GM19467 (cell line): ENCODE data around the gene NID2.

Source experiments
- ATAC-seq: cut with Tn5 transposase; IDR thresholded peaks from one replicate; pipeline ENCODE4 v1.9.1; 2021; ENCODE audit warnings: mild to moderate bottlenecking, moderate library complexity; ENCODE audit not compliant: unreplicated experiment

Gene NID2

DNA sequence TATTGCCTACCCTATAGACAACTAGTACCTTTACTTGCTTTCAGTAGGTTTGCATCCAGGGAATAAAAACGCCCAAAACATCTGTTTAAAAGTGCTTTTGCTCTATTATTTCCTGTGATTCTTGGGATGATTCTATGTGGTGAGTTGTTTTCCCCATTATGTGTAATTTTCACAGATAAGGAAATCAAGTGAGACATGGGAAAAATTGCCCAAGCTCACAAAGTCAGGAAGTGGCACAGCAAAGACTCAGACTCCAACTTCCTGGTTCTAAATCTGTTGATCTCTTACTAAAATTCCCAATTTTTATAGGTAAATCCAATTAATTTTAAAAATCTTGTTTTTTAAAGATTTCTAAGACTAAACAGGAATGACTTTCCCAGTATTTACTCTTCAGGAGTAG is 39.0 kb downstream of the NID2 start:
- no peak for ATAC-seq

DNA sequence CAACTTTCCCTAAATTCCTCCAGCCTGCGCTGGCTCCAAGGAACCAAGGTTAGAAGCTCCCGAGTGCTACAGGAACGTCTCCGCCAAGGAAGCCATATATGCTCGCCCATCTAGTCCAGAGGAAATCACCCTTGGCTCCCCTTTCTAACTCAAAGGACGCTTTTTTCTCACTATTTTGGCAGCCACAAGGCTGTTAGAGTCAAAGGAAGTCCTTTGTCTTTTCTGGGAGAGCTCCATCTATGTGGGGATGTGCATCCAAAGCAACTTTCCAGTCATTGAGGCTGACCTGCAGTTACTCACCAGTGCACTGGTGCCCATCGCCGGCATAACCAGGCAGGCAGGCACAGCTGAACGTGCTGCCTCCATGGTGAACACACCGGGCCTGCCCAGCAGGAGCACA is 42.0 kb downstream of the NID2 start:
- no peak for ATAC-seq

DNA sequence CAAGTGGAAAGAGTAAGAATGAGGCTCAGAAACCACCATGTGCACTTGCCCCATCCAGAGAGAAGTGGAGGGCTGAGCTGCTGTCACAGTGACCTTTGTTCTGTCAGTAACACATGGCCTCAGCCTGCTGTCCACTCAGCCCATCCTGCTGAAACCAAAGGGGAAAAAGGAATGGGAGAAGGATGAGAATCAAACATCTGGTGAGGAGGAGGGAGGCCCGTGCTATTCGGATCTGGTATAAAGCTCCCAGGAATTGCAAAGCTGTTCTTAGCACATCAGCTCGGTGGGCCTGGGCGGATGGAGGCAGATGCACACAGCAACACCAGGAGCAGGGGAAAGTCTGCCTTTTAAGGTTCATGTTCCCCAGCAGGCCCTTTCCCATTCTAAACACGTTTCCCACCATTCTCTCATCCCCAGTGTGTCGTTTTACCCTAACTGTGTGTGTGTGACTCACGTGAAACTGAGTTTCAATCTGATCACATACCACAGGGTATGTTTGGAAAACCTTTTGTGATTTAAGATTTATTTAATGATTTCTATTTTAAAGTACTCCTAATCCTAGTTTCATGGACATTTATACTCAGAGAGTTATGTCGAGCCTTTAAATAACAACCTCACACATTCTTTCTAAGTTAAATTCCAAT is 42.7 kb downstream of the NID2 start:
- no peak for ATAC-seq

DNA sequence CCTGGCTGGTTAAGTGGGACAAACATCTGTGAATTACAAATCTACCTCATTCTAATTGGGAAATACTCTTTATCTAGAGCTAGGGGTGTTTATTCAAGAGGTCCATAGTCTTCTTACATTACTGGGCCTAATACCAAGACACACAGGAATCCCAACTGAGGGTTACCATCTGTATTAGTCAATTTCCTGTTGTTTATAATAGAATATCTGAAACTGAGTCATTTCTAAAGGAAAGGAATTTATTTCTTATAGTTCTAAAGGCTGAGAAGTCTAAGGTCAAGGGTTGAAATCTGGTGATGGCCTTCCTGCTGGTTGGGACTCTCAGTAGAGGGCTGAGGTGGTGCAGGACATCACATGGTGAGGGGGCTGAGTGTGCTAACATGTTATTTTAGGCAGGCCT is 43.5 kb downstream of the NID2 start:
- no peak for ATAC-seq

DNA sequence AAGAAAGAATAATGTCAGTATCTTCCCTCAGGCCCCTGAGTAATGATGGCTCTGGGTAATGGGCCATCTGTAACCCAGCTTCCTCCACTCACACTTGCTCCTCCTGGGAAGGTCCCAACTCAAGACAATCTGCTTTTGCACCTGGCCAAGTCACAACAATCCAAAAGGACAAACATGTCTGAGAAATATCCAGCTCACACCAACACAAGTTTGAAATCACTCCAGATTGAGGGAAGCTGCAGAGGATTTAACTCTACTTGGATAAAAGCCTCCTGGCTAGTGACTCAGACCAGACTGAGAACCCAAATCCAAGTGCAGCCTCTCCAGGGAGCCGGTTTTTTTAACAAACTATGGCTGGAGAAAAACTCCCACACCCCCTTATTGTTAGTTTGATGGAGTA is 45.3 kb downstream of the NID2 start:
- no peak for ATAC-seq

DNA sequence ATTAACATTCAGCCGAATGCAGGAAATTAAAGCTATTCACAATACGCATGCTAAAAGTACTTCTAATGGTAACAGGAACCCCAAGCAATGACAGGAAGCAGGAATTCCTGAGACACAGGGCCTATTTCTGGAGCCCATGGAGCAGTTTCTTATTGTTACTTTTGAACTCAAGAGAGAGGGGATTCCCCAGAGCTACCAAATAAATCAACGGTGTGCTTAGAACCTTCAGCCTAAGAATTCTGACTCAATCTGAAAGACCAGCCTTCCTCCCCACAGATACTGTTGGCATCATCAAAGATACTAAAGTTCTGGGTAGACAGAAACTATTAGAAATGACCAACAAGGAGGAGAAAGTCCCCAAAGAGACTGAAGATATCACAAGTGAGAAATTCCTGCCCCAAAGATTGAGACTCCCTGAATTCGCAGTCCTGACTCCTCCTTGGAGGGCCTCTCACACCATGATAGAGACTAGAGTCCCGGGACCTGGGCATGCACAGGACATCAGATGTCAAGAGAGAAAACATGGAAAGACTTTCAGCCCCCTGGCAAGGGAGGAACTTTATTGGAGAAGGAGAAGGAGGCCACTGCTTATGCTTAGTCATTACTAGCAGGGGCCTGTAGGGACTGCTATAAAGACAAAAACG is 46.8 kb downstream of the NID2 start:
- peak; percentile 47 for ATAC-seq

DNA sequence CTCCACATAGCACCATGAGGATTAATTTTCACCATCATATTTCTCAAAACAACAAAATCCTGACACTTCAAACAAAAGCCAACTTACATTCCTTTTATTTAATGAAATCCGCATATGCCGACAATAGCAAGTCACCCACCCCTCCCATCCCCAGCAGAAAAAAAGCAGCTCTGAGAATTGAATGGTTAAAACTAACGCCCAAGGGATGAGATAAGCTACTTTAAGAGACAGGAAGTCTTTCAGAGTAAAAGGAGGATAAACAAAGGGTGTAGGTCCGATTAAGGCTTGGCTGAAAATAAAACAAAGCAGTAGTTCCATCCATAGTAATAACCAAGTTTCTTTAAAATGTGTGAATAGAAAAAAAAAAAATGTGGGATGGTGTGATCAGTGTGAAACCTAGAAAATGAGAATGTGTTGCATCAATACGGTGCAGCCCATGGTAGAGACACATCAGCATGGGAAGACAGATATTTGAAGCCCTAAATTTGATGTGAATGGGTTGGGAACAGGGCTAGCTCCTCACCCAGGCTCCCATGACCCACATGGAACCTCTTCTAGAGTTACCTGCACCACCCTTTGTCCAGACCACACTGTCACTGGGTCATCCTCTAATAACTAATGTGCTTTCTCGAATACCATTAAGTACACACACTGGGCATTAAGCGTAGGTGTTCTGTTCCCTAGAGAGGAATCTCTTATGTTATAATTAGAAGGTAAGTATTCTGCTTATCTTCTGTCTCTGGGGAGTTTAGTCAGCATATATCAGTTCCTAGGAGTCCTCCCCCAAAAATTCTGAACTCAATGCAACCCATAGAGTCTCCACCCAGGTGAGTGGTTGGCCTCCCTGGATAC is 47.8 kb downstream of the NID2 start:
- ATAC-seq, result no peak

DNA sequence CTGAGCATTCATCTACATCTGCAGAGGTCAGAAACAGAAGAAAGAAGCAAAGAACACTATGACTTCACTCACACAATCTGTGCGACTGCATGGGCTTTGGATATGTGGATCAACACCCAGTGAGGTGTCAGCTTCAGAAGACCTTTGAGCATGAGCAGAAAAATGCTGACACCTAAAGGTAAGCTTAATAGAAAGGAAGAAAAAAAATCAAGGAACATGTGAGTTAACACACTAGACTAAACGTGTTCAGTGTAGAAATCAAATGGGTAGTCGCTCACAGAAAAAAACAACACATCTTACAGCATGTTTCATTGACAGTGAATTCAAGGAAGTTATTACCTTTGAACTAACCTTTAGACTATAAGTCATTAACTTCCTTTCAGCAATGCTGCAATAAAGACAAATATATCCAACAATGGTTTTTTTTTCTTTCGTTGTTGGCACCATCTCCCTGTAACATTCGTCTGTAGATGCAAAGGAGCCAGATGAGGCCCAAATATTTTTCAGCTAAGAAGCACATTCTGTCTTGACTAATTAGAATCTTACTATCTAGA is 48.6 kb downstream of the NID2 start:
- no peak for ATAC-seq

DNA sequence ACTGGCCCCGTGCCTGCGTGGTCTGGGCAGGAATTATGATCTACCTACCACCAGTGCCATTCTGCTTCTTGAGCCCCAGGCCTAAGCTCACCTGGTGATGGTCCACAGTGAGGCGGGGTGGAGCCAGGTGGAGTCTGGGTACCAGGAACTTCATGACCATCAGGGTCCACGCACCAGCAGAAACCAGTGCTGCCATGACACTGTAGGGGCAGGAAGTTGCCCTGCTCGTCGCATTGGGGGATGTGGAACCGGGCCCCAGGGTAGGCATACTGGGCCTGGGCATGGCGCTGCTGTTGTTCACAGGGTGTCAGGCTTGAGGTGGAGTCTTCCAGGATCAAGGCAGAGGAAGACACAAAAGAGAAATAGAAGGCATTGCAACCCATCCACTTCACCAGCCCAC is 49.9 kb downstream of the NID2 start:
- ATAC-seq, result no peak

DNA sequence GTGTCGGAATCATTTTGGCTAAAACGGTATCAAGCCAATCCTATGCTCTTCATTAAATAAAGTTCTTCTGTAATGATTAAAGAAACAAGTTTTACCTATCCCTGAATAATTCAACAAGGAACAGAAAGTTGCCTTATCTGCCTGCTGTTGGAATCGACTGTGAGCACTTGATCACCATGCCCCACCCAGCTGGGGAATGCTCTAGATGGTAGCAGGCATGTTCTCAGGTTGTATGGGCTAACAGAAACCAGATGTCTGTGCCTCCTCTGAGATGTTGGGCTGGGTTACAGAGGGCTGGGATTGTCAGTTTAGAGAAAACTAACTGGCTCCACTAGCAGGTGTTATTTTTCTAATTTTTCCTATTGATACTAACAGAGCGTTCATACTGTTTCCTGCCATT is 50.6 kb downstream of the NID2 start:
- ATAC-seq, result no peak

DNA sequence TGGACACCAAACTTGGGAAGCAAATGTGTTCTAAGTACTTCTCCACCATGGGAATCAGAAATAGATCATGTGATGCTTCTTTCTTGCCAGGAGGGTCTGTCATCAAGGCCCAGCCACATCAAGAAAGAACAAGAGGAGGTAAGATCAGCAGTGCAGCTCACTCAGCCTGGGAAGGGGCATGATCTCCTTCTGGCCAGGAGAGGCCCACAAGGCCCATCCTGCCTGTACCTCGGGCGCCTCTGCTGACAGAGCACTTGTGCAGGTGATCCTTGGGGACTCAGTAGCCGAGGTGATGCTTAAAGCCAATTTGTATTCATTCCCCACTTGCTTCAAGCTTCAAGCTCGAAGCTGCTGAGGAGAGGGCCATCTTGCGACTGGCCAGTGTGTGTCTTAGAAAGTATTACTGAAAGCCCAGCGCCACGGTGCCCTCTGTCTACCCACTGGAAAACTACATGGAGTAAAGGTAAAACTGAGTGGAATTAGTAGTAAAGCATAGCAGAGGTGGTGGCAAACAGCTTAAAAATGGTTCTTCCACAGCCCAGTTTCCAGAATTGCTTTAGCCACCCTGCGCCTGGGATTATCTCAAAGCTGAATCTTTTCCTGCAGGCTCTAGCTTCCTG is 53.3 kb downstream of the NID2 start:
- ATAC-seq, result no peak

DNA sequence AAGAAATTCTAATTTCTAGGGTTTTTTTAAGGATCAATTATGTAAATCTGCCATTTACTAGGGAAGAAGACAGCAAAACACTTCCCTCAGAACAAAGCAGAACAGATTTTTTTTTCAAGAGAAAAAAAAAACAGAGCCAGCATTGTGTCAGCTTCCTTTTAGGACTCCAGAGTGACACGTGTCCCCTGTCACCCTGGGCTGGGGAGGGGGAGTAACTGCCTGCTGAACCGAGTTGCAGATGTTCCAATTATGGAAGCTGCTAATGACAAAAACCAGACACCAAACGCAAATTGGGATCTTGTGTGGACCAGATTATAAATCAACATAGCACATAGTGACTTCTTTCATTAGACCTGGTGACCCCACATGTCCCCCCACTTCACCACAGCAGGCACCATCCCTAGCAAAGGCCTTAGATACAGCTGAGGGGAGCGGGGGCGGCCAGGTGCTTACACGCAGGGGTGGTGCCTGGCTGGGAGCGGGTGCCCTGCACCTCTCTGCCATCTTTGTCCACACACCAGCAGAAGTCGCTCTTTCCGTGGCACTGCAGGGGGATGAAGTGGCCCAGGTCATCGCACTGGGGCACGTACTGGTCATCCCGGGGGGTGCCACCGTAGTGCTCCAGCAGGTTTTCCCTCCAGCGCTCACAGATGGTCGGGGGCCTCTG is 54.1 kb downstream of the NID2 start:
- ATAC-seq, result no peak

DNA sequence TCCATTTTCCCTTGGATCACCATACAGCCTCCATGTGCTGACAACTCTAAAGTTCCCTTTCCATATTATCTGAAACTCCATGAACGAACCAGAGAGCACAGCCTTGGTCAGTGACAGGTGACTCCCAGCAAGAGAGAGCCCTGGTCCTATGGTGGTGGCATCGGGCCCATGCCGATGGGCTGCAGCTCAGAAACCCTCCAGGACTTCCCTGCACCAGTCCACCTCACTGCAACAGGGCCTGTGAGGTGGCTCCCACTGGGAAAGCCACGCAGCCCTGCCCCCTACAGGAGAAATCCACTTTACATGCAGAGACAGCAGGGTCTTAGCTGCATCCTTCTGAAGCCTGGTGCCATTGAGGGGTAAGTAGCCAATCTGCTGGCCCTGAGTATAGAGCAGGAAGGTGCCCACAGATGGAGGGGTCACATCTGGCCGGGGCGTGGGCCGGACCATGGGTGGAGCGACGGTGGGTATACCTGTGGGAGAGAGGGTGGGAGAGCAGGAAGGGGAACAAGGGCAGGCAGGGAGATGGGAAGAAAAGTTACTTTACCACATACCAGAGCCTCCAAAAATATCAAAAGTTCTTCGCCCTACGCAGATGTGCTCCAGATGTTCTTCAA is 54.8 kb downstream of the NID2 start:
- no peak for ATAC-seq

DNA sequence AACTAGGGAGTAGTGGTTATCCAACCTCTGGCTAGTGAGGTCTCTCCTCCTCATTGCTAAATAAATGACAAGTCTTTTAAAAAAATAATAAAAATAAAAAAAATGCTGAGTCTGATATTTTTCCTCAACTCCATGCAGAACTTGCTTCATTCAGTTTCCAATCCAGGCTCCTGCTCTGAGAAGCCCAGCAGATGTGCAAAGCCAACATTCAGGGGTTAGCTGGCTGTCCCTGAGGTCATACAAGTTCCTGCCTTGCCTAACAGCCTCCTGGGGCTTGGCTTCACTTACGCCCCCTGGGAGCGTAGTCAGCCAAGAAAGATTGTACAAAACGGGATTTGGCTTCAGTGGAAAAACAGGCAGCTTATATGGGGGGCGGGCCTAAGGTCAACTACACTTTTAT is 56.2 kb downstream of the NID2 start:
- no peak for ATAC-seq

DNA sequence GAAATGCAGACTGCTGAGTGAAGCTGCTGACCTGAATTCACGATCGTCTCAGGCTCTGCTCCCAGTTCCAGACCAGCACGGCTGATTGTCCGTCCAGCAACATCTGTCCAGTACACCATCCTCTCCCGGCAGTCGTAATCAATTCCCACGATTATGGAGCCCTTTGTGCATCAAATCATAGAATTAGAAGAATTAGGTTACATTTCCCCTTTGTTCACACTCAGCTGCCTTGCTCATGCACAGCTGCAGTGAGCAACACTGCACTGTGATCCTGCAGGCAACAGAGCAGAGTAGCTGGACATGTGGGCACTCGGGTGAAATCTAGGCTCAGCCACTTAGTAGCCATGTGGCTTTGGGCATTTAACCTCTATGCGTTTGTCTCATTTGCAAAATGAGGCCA is 57.3 kb downstream of the NID2 start:
- no peak for ATAC-seq

DNA sequence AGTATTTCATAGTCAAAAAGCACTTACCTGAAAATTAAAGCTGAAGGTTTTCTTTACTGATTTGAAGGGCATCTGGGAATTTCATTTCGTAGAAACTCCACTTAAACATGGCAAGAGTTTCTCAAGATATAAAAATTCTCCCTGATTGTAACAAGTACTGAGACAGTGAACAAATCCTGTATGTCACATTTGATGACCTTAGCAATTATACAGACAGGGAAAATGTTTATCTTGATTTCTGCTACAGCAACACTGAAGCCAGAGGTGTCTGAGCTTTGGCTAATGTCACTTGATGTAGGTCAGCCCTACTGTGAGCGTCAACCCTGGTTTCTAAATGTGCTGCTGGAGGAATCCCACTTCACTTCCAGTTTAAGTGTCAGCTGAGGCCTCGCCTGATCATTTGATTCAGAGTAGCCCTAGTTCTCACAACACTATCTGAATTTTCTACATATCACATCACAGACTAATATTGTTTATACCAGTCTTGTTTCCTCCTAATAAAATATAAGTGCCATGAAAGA is 58.6 kb downstream of the NID2 start:
- no peak for ATAC-seq

DNA sequence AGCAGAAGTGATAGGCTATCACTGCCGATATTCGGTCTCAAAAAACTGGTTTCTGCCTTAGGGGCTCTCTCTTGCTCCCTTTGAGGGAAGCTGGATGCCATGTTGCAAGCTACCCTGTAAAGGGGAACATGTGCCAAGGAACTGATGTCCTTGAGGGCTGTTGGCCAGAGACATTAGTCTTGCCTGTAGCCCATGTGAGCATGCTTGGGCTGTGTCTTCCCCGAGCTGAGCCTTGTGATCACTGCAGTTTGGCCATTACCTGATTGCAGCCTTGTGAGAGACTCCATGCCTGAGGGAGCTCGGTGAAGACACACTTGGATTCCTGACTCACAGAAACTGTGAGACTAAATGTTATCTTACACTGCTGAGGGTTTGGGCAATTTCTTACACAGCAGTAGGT is 60.7 kb downstream of the NID2 start:
- no peak for ATAC-seq

DNA sequence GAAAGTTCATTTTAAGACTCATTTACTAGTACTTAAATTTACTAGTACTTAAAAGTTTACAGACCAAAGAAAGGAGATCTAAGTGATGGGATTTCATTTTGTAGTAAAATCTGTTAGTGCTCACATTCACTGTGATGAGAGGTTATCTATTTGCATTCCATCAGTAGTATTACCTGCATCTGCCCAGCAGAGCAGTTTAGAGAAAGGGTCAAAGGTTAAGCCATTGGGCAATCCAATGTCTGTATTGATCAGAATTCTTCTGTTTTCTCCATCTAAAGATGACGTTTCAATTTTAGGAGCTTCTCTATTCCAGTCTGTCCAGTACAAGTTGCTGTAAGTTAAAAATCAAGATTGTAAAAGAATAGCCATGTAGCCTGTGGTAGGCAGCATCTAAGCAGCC is 61.2 kb downstream of the NID2 start:
- ATAC-seq, result no peak

DNA sequence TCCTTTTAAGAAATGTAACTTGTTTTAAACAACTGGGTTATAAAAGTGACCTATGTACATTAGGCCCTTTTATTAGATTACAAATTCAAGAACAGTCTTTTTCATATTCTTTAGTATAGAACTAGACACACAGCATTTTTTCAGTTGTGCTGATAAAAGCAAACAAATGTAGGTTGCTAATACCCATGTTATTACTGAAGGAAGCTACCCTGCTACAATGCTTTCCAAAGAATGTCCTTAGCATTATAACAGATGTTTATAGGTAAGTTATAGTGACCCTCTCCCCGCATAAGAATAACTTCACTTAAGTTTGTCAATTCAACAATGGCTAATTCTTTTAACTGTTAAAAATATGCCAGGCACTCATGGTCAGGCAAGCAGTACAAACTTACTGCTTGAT is 61.6 kb downstream of the NID2 start:
- ATAC-seq, result no peak

DNA sequence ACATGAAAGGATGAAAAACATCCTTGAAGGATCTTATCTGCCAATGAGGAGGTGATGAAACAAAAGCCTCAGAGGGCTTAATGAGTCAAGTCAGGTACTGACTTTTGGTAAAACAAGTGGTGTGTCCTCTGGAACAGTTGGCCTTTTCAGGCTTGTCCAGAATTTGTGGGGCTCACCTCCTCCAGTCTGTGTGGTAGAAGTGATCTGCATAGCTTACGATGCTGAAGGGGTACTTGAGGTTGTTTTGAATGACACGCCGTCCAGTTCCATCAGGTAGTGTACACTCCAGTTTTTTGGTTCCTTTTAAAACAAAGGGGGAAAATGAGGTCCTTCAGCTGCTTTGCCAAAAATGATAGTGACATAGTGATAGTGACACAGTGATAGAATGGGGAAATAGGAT is 62.5 kb downstream of the NID2 start:
- ATAC-seq, result no peak
